GM19351 (cell line): Measurements from ENCODE around the gene SNCAIP.

Source experiments
- ATAC-seq: cut with Tn5 transposase; IDR thresholded peaks from one replicate; pipeline ENCODE4 v1.9.1; 2021; ENCODE audit warnings: mild to moderate bottlenecking, moderate library complexity; ENCODE audit not compliant: unreplicated experiment

SNCAIP gene

DNA sequence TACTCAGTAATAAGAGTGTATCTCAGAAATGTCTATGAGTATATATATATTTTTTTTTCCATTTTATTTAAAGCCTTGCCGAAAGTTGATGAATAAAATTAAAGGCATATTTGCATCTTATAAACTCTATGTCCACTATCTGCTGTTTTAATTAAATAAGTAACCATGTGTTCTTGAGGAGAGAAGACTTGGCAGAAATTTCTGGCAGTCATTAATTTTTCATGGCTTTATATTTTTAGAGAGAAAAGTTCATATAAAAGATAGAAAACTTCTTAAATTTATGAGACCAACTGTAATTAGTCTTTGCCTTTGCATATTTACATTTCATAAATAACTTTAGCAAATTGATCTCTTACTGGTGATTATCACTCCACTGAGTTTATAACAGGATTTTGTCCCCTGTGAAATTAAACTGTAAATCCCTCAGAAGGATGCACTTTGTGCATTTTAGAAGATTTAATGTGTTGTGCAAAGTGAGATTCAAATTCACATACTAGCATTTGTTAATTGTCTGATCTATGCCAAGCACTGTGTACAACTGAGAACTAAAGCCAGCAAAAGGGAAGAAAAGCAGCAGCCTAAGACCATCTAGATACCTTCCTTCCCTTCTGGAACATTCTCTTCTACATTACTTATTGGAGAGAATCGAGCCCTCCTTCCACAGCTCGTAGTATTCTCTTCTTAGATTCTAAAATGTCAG, 108.7 kb downstream of the SNCAIP start:
- ATAC-seq, result no peak

DNA sequence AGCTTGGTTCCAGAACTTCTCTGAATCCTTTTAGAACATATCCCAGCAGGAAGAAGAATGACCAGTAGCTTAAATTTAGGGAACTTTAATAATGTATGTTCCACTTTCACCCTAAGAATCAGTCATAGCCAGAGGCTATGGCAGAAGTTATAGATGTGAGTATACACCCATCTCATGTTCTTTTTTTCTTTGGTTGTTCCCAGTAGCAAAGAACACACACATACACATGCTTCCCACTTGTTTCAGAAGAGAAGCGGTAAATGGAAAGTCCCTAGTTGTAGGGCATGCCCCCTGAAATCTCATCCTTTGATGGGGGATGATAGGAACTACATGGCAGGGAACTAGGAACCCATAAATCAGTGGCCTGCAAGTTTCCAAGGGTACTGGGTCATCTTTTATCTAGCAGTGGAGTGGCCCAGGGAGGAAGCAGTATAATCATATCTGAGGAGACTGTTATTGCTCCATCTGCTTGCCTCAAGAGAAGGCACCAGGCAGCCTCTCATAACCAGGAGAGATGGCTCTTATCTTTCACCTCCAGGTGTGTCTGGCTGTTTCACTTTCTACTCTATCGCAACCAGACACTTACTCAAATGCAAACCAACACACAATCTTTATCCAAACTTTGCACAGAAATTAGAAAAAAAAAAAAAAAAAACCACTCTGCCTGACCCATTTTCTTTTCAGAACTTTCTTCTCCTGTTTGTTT, 109.5 kb downstream of the SNCAIP start:
- peak; percentile 95 for ATAC-seq

DNA sequence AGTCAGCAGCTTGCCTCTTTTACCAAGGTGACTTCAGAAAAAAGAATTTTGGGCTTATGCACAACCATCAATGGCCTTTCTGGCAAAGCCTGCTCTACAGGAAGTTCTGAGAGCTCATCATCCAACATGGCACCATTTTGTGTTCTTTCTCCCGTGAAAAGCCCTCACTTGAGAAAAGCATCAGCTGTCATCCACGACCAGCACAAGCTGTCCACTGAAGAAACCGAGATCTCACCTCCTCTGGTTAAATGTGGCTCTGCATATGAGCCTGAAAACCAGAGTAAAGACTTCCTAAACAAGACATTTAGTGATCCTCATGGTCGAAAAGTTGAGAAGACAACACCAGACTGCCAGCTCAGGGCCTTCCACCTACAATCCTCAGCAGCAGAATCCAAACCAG, 111.2 kb downstream of the SNCAIP start:
- no peak for ATAC-seq

DNA sequence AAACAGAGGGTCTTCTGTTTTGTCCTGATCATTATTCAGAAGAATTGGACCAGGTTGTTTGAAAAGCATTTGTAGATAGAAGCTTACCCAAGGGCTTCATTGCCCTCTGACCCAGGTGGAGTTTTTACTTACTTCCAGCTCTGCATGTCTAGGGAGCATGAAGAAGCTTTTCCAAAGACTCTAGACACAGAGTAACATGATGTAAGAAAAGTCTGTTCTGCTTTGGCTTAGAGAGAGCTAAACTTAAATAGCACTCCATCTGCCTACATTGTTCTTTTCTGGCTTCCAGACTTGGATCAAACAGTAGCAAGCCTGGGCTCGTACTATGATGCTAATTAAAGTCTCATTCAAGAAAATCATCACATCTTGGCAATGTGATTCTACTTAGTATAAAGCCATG, 112.1 kb downstream of the SNCAIP start:
- no peak for ATAC-seq

DNA sequence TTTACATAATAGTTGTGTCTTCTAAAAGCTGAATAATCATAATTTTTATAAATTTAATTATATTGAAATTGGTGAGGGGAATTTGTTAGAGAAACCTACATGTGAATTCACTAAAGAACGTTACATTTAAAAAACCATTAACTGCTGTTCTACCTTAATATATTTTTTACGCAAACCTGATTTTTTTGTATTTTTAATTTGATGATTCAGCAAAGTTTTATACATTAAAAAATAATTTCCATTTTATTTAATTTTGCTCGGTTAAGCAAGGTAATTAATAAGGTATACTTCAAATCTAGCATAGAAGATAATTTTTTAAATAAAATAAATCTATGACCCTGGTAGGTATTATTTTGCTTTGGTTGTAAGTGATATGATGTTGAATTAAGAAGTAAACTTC, 114.3 kb downstream of the SNCAIP start:
- no peak for ATAC-seq

DNA sequence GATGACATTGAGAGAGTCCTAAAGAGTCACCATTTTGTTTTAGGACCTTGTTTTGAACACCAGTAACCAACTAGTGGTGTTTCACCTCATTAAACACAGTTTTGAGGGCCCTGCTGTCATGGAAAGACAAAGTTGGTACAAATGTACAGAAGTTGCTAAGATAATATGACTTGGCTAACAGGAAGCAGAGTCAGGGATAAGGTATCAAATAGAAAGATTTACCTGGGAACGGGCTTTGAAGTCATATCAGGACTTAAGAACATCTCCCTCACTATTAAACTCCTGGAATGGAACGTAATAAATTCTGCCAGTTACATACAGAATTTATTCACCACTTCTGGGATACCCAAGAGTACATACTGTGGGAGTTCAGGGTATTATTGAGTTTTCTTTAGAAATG, 115.6 kb downstream of the SNCAIP start:
- no peak for ATAC-seq

DNA sequence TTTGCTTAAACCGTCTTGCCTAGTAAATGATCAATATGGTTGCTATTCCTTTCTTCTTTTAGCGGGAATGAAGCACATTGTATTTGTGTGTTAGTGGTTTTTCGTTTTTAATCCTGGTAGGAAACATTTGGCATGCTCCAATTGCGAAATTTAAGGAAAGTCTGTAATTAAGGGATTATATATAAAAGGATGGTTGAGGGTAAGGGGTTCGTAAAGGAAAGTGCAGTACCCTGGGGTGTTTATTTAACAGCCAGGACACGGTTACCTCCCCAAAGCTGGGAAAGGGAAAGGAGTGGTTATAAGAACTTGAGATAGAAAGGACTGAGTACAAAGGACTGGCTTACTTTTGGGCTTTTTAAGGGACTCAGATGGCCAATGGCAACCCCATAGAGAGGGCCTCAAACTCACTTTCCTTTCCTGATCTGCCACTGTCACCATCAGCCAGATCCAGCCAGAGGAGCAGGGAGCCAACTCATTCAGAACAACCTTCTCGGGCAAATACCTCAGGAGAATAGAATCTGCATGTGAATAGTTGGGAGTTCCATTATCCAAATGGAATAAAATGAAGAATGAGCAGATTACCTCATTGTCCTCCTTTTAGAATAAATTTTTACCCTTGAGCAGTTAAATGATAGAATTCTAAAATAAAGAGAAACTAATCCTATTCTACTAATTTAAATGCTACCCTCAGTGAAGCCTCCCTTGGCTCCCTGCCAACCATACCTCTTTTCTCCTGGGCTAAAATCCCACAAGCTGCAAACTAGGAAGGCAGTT, 117.7 kb downstream of the SNCAIP start:
- no peak for ATAC-seq

DNA sequence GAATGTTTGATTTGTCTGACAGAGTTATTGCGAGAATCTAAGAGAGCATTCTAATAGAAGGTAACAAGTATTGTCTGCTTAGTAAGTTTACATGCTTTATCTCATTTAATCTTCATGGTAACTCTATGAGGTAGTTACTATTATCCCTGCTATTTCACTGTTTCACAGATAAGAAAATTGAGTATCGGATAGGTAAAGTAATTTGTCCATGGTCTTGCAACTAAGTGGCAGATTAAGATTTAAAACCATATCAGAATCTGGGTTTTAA, 118.2 kb downstream of the SNCAIP start:
- no peak for ATAC-seq

DNA sequence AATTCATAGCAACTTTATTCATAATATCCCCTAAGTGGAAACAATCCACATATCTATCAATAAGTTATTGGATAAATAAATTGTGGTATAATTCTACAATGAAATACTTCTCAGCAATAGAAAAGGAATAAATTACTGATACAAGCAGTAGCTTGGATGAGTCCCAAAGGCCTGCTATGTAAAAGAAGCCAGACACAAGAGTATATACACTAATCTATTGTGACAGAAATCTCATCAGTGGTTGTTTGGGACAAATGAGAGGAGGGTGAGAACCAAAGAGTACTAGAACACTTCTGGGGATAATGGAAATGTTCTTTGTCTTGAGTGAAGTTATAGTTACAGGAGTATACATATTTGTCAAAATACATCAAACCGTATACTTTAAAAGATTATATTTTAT, 119.3 kb downstream of the SNCAIP start:
- ATAC-seq, result no peak

DNA sequence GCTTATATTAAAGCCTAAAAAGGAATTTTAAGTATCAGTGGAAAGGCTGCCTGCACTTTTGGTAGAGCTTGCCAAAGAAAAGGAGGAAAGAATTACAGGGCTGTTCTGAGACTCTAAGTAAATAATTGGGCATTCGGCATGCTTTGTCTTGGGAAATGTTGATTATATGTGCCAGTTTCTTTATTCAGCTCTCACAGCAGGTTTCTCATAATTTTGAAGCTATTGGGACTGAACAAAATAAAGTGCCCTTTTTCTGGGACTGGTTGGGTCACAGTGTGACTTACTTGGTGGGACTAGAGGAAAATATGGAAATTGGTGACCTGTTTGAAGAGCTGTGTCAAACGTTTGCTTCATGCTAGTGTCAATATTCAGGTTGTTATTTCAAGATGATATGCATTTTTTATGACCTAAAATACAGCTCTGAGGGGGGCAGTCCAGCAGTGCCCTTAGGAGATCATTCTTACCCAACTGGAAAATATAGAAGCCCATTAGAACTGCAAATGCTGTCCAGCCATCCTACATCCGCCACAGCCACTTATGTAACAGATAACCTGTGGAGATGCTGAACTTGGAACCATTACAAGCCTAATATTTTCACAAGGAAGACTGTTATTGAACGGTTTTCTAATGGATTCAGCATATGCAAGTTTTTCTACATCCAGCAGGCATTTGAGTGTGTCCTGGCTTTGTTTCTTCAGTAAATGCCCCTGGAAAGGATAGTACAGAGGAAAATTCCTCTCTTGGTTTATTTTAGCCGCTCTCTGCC, 122.4 kb downstream of the SNCAIP start:
- ATAC-seq, result no peak

DNA sequence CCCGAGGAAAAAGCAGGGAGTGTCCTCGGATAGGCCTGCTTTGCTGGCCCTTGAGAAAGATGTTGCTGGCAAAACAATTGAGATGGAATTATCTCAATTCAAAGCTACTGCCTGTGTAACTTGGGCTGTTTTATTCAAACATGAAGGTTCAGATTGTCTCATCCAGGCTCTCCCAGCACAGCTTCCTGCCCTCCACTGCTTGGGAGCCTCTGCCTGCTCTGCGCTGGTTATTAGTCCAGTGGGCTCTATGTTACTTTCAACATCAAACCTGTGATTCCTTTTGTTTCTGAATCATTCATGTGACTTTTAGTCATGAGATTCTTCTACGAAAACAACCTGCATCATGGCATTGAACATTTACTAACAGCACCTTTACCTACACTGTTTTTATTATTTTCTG, 123.2 kb downstream of the SNCAIP start:
- ATAC-seq, result no peak

DNA sequence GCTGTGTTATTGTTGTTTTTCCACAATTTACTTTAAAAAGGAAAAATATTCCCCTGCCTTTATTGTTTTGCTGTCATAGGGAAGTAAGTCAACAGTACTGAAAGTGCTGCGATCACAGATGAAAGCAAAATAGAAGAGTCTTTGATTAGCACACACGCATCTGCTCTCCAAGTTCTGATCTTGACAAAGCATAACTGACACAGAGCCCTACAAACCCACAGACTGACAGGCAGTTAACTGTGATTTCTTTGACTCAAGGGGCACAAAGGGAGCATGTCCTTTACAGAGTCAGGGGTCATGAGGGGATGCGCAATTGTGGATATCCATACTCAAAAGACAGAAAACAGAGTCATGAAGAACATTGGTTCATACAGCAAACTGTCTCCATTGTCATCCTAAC, 123.7 kb downstream of the SNCAIP start:
- ATAC-seq, result no peak

DNA sequence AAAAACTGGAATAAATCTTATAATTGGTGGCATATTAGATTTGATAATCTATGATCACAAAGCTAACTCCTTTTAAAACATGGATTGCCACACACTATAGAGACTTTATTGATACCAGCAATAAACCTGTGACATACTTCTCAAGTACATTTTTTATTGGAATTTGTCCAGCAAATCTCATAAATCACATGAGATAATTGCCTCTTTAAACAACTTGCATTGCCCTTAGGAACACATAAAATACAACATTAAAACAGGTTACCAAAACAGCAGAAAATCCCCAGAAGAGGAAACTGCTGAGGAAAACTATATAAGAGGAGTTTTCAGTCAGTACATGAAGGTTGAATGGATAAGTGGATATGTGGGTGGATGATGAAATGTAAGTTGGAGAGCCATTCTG, 124.6 kb downstream of the SNCAIP start:
- ATAC-seq, result no peak

DNA sequence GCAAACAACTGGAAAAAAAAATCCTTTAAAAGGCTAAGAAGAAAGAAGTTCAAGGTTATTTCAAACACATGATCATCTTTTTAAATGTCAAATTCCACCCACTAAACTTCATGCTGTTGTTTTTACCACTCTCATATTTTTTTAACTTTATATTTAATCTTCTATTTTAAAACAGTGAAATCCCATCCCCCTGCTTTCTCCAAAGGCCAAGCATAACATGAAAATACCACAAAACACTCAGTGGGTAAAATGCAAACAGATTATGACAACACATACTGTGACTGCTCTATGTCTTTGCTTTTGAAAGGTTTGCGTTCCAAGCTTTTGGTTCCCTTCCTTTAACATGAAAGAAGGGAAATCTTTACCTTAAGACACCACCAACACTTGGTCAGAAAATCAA, 127.6 kb downstream of the SNCAIP start:
- ATAC-seq, result no peak

DNA sequence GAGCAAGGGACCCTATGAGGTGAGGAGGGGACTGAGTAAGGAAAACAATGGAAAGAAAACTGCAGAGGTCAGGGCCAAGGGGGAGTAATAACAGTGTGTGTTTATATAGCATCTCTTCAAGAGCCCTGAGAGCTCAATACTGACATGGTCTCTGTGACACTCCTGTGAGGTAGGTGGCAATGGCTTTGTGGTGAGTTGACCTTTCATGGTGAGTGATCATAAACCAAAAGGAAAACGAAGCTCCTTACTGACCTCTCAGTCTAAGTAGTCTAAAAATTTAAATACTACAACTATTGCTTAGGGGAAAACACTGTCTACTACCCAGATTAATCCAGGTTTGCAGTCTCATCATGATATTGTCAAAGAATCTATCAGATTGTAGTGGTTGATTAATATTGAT, 130.9 kb downstream of the SNCAIP start:
- peak; percentile 96 for ATAC-seq

DNA sequence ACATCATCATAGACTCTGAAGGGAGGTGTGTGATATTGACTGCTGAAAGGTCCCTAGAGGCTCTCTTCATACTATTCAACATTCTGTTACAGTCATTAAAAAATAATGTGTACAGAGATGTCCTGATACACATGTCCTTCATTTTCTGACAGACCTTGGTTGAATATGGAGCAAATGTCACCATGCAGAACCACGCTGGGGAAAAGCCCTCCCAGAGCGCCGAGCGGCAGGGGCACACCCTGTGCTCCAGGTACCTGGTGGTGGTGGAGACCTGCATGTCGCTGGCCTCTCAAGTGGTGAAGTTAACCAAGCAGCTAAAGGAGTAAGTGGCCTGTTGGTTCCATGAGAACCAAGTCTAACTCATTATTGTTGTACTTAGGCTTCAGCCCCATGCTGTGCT, 132.4 kb downstream of the SNCAIP start:
- no peak for ATAC-seq

DNA sequence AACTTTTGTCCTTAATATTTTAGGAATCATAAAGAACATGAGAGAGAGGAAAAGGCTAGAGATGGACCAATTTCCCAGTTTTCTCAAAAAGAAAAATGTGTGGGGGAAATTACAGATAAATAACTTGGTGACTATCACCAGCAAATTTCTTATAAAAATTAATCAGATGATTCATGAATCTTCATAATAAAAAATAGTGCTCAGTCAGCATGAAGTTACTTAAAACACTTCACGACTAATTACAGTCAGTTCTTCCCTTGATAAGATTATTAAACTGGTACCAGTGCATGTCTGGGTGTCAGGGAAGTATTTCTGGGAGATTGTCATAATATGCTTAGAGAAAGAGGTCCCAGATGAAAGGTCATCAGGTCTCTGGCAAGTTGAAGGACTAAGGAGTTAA, 133.0 kb downstream of the SNCAIP start:
- no peak for ATAC-seq

DNA sequence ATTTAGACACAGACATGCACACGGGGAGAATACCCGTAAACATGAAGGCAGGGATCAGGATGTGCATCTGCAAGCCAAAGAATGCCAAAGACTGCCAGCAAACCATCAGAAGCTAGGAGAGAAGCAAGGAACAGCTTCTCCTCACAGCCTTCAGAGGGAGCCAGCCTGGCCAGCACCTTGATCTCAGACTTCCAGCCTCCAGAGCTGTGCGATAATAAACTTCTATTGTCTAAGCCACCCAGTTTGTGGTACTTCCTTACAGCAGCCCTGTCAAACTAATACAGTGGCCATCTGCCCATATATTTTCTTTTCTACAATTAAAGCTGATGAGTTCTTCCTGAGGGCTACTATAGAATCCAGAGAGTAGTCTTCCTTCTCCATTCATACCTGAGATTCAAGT, 135.0 kb downstream of the SNCAIP start:
- ATAC-seq, result no peak

DNA sequence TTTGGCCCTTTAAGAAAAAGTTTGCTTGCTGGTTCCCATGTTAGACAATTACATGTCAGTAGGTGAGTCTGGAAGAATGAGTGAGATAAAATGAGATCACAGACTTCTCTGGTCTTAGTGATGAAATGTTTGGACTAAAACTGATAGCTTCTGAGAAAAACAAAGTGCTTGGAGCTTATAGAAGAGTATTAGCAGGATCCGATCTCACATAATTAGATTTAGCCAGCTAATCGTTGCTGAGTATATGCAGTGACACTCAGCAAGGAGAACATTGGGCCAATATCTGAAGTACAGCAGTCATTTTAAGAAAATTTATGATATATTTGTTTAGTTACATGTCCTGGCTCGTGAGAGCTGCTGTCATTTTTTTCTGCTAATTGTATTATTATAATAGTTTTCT, 135.8 kb downstream of the SNCAIP start:
- ATAC-seq, result no peak

DNA sequence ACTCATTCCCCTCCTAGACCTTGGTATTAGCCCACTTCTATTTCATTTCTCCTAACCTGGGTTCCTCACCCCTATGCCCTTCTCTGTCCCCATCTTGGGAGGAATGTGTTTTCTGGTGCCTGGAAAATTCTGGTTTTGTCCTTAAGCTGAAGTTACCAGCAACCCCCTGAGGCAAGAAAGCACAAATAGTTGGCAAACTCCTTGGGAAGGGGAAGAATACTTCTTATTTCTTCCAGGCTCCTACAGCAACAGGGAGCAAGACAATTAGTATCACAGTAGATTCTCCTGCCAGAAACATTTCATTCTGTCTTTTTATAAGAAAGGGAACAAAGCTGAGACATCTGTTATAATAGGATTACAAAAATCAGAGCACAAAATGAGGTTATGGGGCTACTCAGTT, 142.5 kb downstream of the SNCAIP start:
- no peak for ATAC-seq

DNA sequence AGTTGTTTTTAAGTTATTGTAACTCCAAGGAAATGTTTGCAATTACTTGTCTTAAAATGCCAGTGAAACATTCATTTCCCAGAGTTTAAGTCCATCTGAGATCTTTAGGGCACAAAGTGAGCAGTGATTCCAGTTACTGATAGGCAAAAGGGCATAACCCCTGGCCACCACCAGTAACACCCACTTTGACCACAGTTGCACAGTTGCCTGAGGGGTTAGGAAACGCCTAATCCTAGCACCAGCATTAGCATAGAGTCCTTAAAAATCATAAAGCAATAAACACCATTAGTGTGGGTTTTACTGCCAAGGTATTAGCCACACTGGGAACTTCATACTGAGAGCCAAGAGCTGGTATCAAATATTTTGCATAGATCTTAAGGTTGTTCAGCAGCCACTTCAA, 143.9 kb downstream of the SNCAIP start:
- no peak for ATAC-seq
